Inflammatory macrophage treated with lipopolysaccharide for 4 hours (primary cell): ENCODE measurements around the gene OGN.

Experiments used
- DNase-seq: peaks from one replicate; pipeline ENCODE4 v3.0.0-alpha.2; 2020

OGN gene

DNA sequence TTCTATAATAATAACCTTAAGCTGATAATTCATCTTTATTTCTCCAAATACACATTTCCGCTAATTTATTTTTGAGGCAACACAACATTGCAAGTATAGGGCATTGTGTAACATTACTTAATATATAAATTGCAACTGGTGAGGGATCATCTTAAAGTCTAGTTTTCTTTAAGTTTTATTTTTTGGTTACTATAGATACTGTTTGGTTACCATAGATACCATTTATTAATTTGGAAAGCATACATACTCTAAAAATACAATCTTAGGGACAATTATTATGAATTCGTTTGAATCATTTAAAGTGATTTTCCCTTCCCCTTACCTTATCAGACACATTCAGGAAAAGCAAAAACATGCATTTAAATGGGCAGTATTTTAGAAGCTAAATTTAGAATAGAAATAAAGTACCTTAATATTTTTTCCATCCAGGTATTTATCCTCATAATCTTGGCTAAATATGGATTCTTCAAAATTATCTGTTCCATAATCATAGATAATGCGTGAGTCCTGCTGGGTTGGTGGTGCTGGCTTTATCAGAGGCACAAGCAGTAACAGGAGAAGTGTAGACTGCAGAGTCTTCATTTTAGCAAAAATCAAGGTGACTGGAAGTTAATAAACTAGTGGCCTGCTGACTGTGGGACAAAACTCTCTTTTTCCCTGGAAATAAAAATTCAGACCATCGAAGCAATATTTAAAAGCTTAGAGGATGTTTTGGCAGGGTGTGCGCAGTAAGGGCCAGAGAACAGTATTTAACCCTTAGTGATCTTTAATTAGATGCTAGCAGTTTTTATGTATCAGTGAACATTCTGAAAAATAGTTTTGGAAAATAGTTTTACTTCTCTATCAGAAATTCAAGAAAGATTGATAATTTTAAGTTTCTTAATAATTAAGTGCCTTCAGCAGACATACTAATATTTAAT lies 1.3 kb downstream of the OGN start:
- DNase-seq: no peak

DNA sequence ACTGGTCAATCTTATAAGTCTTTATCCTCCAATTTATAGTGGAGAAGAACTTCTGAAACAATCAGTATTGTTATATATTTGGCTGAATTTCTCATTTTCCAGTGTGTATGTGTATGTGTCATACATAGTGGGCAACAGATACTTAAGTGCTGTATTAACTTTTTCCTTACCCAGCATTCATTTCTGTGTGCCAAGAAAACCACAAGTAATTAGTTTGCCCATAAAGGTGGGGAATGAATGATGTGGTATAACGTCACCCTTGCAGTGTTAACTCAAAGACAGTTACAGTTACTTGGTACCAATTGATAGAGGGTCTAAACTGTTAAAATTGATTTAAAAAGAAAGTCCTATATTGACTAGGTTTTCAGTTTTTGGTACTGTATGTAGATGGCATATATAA lies 2.0 kb downstream of the OGN start:
- no peak for DNase-seq

DNA sequence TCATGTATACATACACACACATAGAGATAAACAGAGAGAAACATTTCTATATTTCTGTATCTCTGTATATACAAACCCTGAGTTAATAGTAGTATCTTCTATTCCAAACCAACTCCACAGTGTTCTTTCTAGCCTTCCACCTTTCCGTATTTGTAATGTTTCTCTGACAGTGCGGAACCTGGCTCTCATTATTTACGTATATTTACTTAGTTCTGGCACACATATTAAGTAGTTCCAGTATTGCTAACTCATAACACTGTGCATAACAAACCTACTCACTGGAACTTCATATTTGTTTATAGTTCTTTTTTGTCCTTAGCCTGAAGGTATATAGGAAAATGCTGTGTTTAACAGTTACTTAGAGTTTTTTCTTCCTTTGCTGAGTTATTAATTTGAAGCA lies 6.5 kb downstream of the OGN start:
- DNase-seq: no peak

- DNase-seq: no peak
Observed at GRCh38 chr9:92395617-92396016, 8.8 kb downstream of the OGN start.

DNA sequence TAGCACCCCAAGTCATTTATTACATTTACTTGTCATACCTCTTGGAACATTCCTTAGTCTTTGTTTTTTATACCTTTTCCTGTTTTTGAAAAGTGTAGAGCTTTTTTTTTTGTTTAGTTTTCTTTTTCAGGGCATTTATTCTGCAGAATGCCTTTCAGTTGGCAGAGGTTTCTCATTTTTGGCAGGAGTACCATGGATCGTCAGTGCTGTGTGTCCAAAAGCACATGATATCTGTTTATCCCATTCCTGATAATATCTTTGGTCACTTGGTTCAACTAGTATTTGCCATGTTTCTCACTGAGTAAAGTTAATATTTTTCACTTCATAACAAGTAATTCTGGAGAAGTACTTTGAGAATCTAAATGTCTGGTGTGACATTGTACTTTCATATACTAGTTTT lies 10.7 kb downstream of the OGN start:
- DNase-seq: no peak

DNA sequence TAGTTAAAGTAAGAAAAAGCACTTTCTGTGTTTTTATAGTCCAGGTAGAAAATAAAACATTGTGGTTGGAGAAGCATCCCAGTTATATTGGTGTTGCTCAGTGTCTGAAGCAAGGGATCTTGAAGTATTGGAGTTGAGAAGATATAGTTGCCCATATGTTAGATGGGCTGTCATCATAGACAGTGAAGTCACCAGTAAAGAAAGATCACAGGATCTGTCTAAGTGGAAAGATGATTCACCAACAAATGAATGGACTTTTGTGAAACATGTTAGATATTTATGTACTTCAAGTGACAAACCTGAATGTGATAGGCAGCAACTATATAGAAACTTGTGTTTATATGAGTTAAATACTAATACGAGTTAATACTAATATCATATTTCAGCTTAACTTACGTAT lies 11.7 kb downstream of the OGN start:
- DNase-seq: peak; percentile 37

GRCh38 chr9:92385953-92386352 lies 18.4 kb downstream of the OGN start:
- no peak for DNase-seq

GRCh38 chr9:92385477-92385876 lies 18.9 kb downstream of the OGN start:
- no peak for DNase-seq

DNA sequence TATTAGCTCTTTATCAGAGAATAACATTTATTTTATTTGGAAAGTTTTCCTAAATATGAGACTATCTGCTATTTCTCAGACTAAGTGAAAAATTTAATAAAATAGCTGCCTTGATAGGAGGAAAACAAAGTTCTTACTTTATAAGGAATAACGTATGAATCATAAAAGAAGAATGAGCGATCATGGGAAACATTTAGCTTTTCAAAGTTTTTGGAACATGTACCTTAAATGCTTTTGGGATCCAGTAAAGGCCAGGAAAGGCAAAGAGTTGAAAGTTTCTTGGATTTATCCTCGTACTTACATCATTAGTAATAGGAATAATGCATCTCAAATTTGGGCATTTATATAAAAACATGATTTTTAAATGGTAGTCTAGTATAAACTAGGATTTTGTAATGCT lies 19.4 kb downstream of the OGN start:
- DNase-seq: no peak

GRCh38 chr9:92384375-92384774 lies 20.0 kb downstream of the OGN start:
- DNase-seq: no peak

DNA sequence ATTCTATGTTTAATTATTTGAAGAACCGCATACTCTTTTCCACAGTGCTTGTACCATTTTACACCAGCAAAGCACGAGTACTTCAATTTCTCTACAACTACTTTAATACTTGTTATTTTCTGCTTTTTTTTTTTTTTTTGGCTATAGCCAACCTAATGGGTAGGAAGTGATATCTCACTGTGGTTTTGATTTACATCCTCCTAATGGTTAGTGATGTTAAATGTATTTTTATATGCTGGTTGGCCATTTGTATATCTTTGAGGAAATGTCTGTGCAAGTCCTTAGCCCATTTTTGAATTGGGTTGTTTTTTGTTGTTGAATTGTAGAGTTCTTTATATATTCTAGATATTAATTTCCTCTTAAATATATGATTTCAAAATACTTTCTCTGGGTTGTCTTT lies 22.6 kb downstream of the OGN start:
- no peak for DNase-seq

GRCh38 chr9:92380603-92381002 lies 23.8 kb downstream of the OGN start:
- DNase-seq: no peak

- no peak for DNase-seq
Observed at GRCh38 chr9:92378865-92379560, 25.4 kb downstream of the OGN start.

GRCh38 chr9:92377876-92378275 lies 26.5 kb downstream of the OGN start:
- no peak for DNase-seq

- no peak for DNase-seq
Observed at GRCh38 chr9:92373167-92373566, 31.2 kb downstream of the OGN start.

DNA sequence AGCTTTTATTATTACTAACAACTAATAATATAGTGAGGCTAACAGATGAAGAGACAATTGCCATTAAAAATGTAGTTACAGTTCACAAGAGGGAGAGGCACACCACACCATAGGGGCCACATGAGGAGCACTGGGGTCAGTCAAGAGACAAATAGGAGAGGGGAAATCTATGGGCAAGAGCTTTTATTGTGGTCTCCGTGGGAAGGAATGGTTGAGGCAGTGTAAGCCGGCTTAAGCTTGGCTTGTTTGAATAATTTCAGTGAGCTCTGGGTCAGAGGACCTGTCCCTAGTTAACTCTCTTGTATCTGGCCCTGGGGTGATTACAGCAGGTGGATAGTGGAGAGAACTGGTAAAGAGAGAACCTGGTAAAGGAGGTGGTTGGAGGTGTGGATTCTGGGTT lies 35.3 kb downstream of the OGN start:
- DNase-seq: no peak

DNA sequence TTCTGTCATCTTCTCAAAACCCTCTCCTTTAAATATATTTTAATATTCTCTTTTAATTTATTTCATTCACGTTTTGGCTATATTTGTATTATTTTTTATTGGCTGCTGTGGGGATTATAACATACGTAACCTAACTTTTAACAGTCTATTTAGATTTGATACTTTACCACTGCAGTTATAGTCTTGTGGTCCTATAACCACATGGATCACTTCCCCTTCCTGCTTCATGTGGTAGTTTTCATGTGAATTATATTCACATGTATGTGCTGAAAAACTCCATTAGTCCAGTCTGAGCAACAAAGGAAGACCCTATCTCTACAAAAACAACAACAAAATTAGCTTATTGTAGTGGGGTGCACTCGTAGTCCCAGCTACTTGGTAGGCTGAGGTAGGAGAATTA lies 44.3 kb downstream of the OGN start:
- DNase-seq: peak; percentile 23

GRCh38 chr9:92359394-92359995 lies 44.9 kb downstream of the OGN start:
- peak; percentile 36 for DNase-seq

DNA sequence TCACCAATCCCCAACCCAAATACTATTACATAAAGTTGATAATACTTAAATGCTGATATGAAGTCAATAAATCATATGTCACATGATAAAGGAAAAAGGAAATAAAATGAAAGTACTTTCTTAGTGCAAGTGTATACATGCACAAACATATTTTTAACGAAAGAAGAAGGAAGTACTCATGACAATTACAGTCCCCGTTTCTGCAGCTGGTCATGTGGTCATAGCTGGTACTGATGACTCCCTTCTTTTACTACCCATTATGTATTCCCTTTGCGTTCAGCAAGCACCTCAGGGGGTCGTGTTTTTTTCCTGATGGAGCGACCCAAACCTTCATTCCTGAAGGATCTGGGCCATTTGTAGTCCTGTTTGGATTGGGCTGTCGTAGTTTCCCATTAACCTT lies 51.3 kb downstream of the OGN start:
- DNase-seq: peak; percentile 76

- DNase-seq: no peak
Observed at GRCh38 chr9:92350740-92351133, 53.6 kb downstream of the OGN start.

DNA sequence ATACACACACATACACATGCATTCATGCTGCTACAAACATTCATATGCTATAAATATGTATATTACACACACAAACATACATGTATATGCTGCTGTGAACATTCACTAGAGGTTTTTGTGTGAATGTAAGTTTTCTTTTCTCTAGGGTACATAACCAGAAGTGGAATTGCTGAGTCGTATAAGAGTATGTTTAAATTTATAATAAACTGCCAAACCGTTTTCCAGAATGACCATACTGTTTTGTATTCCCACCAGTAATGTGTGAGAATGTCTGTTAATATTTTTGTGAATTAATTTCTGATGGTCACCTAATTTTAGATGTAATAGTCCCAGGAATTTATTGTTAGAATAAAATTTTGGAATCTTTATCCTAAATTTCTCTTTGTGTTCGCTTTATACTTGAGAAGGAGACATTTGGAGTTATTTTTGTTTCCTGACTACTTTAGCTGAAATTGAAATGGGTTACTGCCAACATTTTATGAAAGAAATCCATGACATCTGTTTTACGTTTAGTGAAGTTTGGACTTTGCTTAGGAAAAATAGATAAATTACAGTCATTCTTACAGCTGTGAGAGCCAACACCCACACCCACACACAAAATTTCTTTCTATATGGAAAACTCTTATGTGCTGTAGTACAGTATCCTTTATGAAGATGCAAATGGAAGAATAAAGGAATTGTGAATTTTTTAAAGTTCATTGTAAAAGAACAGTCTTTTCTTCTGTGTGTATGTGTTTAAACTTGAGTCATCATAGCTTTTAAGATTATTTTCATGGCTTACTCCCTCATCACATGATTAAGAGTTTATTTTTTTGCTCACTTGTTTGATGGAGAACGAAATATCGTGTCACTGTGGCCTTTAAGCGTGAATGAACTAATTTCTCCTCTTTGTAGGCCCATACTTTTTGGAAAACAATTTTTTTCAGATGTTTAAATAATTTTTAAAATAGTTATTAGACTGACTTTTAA lies 54.3 kb downstream of the OGN start:
- DNase-seq: no peak

DNA sequence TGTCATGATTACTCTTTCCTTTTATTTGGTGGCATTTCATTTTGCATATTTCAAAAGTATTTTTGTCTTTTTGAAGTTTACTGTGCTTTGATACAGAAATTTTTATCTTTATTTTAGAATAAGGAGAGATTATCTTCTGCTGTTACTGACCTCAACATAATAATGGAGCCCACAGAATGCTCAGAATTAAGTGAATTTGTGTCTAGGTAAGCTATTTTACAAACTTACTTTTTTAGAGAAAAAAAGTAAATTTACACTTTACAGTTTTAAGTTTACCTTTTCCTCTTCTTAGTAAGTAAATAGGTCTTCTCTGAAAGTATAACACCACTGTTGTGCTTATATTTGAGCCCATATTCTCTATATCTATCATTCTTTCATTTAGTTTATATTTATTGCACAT lies 58.8 kb downstream of the OGN start:
- DNase-seq: no peak
